Measurements from ENCODE around the gene PARP4.

Gene PARP4

DNA sequence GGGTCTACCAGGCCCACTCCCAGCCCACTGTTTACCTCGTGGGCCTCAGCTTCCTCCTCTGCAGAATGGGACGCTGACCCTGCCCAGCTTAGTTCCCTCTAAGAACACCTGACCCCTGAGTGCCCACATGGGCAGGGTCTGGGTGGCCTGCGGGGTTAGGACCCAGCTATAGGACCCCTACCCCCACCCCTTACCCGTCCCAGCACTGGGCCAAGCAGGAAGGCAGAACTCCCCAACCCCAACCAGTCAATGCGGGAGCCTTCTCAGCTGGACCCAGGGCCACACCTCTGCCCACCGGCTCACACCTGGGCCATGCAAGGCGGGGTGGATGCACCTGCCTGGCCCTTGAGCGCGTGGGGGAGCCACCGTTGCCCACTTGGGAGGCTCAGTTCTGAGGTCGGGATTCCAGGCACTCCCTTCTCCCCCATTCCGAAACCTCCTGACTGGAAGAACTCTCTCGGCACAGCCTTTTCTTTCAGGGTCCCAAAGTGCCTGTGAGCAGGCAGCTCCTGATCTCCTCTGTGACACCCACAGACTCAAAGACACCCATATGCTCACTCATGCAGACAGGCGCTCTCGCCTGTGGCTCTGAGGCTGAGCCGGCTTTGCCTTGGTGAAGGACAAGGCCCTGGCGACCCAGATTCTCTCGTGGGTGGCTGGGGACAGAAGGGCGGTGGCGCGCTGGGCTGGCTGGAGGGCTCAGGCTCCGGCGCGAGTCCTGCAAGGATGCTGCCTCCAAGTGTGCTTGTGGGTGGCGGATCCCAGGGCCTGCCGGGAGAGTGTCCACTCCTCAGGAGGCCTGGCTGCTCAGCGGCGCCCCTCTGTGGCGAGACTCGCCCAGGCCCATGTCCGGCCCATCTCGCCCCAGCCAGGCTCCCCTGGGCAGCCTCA is 27.9 kb upstream of the PARP4 start:
- Histone ChIP-seq H3K4me1 (ENCODE audit: control insufficient read depth, insufficient read depth, low read length) (no peaks in the 10 kb centered on the region), H3K4me3 (ENCODE audit: low read depth, low read length) (no peak overlapping the region), H3K9me3 (ENCODE audit: control insufficient read depth, insufficient read depth, low read depth, low read length) (no peaks in the 10 kb centered on the region), H3K36me3 (ENCODE audit: control insufficient read depth in 2 of 2, insufficient read depth in 1 of 2, low read length in 2 of 2) (no peaks in the 10 kb centered on the region), H3K27ac (ENCODE audit: extremely low read depth, low read depth, low read length) (no peak overlapping the region)
- POLR2A ChIA-PET, result no interaction called here
- CTCF ChIA-PET, result interaction anchor here (1.1 kb wide), 1 partner anchor 352 kb away, joined by 3 read pairs; no protein-coding TSS in a partner anchor
- TF ChIP-seq OSR2 (tag by site-specific recombination; IDR thresholded peaks at IDR 0.05) (no peak), ZNF202 (tag by site-specific recombination; IDR thresholded peaks at IDR 0.05; ENCODE audit: borderline replicate concordance) (no peak), KLF10 (tag by site-specific recombination; IDR thresholded peaks at IDR 0.05) (no peak)
- TF ChIP-seq, protein P1, sequence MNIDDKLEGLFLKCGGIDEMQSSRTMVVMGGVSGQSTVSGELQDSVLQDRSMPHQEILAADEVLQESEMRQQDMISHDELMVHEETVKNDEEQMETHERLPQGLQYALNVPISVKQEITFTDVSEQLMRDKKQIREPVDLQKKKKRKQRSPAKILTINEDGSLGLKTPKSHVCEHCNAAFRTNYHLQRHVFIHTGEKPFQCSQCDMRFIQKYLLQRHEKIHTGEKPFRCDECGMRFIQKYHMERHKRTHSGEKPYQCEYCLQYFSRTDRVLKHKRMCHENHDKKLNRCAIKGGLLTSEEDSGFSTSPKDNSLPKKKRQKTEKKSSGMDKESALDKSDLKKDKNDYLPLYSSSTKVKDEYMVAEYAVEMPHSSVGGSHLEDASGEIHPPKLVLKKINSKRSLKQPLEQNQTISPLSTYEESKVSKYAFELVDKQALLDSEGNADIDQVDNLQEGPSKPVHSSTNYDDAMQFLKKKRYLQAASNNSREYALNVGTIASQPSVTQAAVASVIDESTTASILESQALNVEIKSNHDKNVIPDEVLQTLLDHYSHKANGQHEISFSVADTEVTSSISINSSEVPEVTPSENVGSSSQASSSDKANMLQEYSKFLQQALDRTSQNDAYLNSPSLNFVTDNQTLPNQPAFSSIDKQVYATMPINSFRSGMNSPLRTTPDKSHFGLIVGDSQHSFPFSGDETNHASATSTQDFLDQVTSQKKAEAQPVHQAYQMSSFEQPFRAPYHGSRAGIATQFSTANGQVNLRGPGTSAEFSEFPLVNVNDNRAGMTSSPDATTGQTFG (tag by site-specific recombination; IDR thresholded peaks at IDR 0.05; ENCODE audit: borderline replicate concordance), result no peak
- TF ChIP-seq, protein P2, sequence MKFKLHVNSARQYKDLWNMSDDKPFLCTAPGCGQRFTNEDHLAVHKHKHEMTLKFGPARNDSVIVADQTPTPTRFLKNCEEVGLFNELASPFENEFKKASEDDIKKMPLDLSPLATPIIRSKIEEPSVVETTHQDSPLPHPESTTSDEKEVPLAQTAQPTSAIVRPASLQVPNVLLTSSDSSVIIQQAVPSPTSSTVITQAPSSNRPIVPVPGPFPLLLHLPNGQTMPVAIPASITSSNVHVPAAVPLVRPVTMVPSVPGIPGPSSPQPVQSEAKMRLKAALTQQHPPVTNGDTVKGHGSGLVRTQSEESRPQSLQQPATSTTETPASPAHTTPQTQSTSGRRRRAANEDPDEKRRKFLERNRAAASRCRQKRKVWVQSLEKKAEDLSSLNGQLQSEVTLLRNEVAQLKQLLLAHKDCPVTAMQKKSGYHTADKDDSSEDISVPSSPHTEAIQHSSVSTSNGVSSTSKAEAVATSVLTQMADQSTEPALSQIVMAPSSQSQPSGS (tag by site-specific recombination; IDR thresholded peaks at IDR 0.05; ENCODE audit: low read depth), result no peak

DNA sequence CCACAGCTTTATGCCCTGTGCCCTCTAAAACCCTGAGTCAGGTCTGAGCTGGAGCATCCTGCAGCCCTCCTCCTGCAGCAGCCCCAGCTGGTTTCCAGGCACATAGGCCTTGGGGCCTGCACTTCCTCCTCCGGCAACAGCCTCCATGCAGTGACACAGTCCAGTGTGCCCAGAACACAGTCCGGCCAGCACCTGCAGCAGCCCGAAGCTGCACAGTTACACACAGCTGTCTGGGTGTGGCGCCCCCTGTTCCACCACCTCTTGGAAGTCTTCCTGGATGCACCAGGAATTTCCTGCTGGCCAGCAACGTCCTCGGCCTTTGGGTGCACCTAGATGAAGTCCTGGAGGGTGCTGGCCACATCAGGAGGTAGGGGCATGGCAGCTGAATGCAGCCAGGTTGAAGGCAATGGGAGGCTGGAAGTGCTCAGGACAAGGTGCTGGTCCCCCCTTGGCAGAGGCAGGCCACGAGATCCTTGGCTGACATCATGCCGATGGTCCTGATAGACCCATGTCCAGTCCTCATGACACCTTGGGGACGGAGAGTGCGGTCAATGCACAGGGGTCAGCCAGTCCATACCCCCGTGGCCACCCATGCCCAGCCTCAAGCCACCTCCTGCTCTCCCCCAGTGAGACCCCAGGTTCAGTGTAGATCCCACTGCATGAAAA is 27.1 kb upstream of the PARP4 start:
- POLR2A ChIA-PET, result no interaction called here
- Histone ChIP-seq H3K27ac (ENCODE audit: extremely low read depth, low read depth, low read length) (no peak overlapping the region), H3K36me3 (ENCODE audit: control insufficient read depth in 2 of 2, insufficient read depth in 1 of 2, low read length in 2 of 2) (no peaks in the 10 kb centered on the region), H3K4me1 (ENCODE audit: control insufficient read depth, insufficient read depth, low read length) (no peaks in the 10 kb centered on the region), H3K9me3 (ENCODE audit: control insufficient read depth, insufficient read depth, low read depth, low read length) (no peaks in the 10 kb centered on the region), H3K4me3 (ENCODE audit: low read depth, low read length) (no peak overlapping the region)
- TF ChIP-seq ZNF292 (tag by site-specific recombination; IDR thresholded peaks at IDR 0.05; ENCODE audit: borderline replicate concordance, low read depth), result no peak
- TF ChIP-seq ZFP41 (tag by site-specific recombination; IDR thresholded peaks at IDR 0.05; ENCODE audit: borderline replicate concordance), result no peak
- TF ChIP-seq, protein P3, sequence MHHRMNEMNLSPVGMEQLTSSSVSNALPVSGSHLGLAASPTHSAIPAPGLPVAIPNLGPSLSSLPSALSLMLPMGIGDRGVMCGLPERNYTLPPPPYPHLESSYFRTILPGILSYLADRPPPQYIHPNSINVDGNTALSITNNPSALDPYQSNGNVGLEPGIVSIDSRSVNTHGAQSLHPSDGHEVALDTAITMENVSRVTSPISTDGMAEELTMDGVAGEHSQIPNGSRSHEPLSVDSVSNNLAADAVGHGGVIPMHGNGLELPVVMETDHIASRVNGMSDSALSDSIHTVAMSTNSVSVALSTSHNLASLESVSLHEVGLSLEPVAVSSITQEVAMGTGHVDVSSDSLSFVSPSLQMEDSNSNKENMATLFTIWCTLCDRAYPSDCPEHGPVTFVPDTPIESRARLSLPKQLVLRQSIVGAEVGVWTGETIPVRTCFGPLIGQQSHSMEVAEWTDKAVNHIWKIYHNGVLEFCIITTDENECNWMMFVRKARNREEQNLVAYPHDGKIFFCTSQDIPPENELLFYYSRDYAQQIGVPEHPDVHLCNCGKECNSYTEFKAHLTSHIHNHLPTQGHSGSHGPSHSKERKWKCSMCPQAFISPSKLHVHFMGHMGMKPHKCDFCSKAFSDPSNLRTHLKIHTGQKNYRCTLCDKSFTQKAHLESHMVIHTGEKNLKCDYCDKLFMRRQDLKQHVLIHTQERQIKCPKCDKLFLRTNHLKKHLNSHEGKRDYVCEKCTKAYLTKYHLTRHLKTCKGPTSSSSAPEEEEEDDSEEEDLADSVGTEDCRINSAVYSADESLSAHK (tag by site-specific recombination; IDR thresholded peaks at IDR 0.05), result no peak
- TF ChIP-seq ZBTB1 (tag by site-specific recombination; IDR thresholded peaks at IDR 0.05), result no peak
- no peak for TF ChIP-seq ZNF274 (IDR thresholded peaks at IDR 0.05; ENCODE audit: low read length)
- no peak for TF ChIP-seq ZNF274 (tag by site-specific recombination; IDR thresholded peaks at IDR 0.05; ENCODE audit: borderline replicate concordance)
- TF ChIP-seq ZNF2 (tag by site-specific recombination; IDR thresholded peaks at IDR 0.05), result no peak
- TF ChIP-seq, protein P4, sequence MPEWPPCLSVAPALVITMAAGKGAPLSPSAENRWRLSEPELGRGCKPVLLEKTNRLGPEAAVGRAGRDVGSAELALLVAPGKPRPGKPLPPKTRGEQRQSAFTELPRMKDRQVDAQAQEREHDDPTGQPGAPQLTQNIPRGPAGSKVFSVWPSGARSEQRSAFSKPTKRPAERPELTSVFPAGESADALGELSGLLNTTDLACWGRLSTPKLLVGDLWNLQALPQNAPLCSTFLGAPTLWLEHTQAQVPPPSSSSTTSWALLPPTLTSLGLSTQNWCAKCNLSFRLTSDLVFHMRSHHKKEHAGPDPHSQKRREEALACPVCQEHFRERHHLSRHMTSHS (tag by site-specific recombination; IDR thresholded peaks at IDR 0.05), result no peak
- TF ChIP-seq ZNF239 (tag by site-specific recombination; IDR thresholded peaks at IDR 0.05), result no peak
- TF ChIP-seq ZNF132 (tag by site-specific recombination; IDR thresholded peaks at IDR 0.05; ENCODE audit: borderline replicate concordance), result no peak
- no peak for TF ChIP-seq KLF16 (tag by site-specific recombination; IDR thresholded peaks at IDR 0.05)
- TF ChIP-seq ZNF433 (tag by site-specific recombination; IDR thresholded peaks at IDR 0.05; ENCODE audit: low read depth), result no peak
- no peak for TF ChIP-seq ZNF660 (tag by site-specific recombination; IDR thresholded peaks at IDR 0.05)
- TF ChIP-seq ZNF544 (tag by site-specific recombination; IDR thresholded peaks at IDR 0.05), result no peak
- CTCF ChIA-PET, result no interaction called here
